GM18867 (cell line): ENCODE results near the gene TTC38.

Experiments
- ATAC-seq: cut with Tn5 transposase; IDR thresholded peaks from one replicate; pipeline ENCODE4 v1.9.1; 2021; ENCODE audit warnings: mild to moderate bottlenecking, moderate library complexity; ENCODE audit not compliant: unreplicated experiment

The TTC38 gene

DNA sequence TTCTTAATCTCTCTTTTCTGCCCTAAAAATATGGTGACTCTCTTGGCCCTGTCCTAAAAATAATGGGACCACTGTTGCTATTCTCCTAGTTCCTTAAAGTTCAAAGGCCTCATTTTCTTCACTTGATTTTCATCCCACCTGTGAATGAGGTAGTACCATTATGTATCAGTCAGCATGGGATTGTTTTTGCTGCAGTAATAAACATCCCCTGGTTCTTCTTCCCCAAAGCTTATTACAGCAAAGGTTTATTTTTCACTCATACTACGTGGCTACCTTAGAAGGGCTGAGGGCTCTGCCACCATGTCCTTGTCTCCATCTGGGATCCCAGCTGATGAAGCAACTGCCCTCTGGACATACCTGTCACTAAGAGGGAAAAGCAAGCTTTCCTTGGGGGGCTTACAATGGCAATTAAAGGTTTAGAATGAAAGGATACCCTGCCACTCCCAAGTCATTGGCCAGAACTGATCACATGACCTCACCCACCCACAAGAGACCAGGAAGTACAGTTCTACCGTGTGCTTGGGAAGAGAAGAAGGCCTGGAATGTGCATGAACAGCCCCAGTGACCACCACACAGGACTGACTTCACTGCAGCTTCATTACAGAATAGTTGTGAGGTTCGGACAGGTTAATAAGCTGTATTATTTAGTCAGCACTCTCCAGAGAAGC, 7.8 kb downstream of the TTC38 start:
- ATAC-seq: no peak

DNA sequence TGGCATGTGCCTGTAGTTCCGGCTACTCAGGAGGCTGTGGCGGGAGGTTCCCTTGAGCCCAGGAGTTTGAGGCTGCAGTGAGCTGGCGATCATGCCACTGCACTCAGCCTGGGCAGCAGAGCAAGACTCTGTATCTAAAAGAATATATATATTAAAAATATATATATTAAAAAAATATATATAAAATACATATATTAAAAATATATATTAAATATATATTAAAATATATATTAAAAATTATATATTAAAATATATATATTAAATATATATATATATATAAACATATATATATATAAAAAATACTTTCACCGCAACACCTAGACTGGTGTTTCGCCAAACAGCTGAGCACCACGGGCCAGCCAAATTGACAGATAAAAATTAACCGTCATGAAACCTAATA, 8.8 kb downstream of the TTC38 start:
- ATAC-seq: no peak

DNA sequence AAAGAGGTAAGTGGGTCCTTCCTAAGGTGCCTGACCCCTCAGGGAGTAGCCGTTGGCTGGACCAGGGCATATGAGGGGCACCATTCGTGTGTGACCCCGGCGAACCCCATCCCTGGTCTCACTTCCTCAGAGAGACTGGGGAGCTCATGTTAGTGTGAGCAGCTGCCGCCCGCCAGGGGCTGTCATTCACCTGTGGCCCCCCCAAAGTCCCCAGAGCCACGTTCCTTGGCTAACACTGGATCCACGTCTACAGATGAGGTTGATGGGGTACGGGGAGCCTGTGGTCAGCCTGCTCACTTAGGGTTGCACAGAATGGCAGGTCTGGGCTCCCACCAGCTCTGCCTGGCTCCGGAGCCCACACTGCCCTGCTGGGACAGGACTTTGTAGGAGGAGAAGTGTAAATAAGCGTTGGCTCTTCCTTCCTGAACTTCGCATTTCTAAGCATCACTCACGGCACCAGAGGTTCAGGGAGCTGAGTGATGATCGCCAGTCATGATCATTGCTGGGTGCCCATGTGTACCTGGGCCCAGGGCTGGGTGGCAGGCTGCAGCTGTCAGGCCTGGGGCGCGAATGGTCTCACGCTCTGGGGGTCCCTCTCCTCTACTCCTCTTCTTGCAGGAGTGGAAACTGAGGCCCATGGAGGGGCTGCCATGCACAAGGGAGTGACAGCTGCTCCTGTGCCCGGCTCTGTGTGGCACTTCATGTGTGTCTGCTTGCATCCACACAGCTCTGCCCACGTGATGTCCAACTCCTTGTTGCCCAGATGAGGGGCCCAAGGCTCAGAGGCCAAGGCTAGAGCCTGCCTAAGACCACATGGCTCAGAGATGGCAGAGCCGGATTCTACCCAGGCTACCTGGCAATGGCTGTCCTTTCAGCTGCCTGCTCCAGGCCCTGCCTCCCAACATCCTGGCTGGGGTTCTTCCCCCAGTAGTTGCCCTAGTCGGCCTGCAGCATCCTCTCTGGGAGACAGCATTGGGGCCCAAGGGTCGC, 11.1 kb downstream of the TTC38 start:
- ATAC-seq: no peak

DNA sequence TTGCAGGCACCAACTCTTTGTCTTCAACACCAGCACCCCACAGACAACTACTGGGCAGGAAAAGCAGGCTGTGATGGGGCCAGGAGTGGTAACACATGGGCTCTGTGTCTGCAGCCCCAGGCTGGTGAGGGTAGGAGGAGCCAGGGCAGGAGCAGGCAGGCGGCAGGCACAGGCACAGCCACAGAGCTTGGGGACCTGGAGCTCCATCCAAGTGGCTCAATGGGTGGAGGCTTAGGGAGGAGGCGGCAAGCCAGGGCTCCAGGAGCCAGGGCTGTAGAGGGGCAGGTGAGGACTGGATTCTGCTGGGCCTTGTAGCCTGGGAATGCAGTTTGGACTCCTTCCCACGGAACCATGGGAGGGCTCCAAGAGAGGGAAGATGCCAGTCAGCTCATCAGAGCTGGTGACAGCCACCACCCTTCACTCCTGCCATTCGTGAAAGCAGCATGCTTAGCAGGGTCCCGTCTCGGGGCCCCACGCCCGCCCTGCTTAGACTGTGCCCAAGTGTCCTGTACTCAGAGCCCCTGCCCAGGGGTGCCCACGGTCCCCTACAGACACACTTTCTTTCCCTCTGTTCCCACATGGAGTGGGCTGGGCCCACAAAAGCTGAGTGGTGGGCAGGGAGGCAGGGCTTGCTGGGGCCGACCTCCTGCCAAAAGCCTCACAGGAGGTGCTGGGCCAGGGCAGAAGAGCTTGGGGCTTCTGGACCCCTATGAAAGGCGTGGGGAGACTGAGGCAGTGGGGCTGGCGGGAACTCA, 12.4 kb downstream of the TTC38 start:
- no peak for ATAC-seq

DNA sequence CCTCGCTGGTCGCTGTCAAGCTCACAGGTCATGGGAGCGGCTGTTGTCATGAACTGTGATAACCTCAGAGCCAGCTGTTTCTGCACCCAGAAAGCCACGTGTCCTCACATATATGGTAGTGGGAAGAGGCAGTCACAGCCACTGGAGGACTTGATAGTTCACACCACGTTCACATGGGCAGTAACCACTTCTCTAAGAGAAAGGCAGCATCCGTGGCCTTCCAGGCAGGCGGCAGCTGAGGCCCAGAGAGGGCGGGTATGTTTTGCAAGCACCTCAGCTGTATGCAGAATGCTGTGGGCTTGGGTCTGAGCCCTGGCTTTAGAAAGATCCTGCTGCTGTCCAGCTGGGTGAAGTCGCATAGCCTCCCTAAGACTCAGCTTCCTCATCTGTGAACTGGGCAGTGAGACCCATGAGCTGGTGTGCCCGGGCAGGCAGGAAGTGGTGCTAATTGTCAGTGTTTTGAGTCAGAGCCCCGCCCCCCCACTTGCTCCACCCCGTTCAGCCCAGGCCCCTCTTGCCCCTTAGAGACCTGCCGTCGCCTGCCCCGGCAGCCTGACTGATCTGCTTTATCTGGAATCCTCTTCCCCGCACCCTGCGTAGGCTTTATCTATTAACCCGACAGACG, 13.3 kb downstream of the TTC38 start:
- peak; percentile 70 for ATAC-seq

DNA sequence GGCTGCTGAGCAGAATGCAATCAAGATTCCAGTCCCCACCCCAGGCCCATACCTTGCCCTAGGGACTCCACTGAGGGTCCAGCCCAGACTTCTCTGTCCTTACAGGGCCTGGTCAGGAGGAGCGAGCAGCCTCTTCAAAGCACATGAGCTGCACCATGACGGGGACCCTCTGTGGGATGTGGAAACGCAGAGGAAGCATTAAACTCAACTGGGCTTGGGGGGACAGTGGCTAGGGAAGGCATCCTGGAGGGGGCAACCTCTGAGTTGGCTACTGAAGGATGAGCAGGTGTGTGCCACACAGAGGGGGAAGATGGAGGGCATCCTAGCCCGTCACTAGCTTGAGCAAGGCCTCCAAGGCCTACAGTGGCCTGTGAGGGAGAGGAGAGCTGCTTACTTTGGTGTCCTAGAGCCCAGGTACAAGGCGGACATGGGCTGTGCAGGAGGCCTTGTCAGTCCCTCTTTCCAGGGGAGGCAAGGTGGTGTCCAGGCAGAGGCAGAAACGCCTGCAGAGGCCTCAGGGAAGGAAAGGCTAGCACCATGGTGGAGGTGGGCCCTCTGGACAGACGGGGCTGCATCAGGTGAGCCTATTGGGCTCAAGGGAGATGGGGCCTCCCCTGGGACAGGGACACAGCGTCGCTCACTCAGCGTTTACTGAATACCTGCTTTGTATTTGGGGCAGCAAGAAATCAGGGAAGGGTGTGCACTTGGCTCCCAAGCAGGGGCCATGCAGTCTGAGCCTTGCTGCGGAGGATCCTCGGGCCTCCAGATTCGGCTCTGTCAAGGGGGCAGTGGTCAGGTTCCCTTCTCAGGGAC, 14.3 kb downstream of the TTC38 start:
- ATAC-seq: no peak

DNA sequence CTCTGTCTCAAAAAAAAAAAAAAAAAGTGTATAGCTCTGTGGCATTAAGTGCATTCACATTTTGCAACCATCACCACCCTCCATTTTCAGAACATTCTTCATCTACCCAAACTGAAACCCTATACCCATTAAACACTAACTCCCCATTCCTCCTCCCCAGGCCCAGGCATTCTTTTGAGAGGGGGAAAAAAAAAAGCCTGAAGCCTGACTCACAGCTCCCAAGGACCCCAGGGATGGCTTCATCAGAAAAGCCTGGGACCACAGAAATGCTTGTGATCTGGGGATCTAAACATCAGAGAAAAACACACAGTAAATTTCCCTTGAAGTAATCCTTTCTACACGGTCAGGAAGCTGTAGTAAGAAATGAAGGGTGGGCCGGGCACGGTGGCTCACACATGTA, 18.2 kb downstream of the TTC38 start:
- ATAC-seq: no peak

DNA sequence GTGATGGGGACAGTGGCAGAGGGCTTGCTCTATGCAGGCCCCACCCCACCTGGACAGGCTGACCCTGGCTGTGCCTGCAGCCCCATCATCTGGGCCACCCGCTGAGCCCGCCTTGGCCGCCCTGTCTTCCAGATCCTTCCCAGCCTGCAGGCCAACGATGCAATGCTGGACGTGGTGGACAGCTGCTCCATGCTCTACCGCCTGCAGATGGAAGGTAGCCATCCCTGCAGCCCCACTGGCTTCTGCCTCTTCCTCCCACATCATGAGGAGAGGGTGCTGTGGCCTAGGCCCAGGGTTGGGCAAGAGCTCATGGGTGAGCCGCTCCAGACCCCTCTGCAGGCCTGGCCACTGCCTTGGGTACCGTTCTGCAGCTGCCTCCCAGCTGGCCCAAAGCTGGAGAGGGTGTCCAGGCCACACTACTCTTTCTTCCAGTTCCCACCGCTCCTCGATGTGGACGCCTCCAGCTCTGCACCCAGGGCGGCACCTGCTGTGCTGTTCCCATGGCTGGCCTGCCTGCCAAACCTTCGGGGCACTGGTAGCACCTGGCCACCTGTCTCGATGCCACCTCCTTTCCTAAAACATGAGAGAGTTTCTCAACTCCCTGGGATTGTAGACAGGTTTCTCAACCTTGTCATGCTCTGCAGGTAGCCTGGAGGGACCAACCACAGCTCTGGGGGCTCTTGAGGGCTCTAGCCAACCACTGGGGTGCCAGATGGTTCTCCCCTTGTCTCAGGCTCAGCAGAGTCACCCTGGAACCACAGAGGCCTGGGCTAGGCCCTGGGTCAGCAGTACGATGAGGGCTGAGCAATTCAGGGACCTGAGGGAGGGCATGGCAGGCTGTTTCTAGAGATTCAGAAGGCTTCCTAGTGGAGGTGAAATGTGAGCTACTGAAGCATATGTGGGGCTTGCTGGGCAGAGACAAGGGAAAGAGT, 19.4 kb downstream of the TTC38 start:
- ATAC-seq: no peak

DNA sequence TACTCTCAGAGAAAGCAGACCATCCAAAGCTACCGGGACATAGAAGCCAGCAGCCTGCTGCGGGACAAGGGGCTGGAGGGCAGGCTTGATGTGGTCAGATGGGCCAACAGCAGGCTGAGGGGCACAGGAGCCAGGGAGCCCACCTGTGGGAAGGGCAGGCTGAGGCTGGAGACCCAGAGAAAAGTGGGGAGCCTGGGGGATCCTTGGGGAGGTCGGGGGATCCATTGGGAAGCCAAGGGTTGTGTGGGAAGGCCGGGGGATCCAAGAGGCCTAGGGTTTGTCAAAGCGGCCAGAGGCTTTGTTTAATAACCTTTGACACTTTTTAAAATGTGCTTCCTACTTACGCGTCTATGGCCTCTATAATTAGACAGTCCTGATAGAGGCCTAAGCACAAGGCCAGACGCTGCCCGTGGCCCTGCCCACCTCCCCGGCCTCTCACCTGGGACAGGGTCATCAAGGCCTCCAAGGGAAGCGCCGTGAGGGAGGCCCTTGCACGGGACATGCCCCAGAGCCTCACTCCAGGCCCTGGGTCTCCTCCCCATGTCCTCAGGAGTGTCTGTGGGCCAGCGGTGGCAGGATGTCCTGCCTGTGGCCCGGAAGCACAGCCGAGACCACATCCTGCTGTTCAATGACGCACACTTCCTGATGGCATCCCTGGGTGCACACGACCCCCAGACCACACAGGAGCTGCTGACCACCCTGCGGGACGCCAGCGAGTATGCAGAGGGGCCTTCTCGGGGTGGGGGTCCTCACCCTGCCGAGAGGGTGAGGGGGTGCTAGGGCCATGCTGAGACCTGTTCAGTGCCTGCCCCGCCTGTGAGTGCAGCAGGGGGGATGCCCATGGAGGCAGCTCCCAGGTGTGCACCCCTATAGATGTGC, 20.3 kb downstream of the TTC38 start:
- ATAC-seq: peak; percentile 65

DNA sequence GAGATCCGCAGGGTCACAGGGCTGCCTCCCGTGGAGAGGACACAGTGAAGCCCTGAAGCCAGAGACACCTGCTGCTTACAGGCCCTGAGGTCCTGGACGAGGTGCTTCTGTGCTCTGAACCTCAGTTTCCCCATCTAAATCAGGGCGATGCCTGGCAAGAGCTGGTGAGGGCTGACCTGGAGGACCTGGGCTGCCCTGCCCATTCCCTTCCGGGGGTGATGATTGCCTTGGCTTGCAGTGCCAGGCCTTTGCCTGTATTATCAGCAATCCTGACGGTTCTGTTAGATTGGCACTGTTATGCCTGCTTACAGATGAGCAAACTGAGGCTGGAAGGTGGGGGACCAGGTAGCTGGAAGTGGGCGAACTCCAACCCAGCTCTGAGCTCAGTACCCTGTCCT, 21.0 kb downstream of the TTC38 start:
- ATAC-seq: no peak

DNA sequence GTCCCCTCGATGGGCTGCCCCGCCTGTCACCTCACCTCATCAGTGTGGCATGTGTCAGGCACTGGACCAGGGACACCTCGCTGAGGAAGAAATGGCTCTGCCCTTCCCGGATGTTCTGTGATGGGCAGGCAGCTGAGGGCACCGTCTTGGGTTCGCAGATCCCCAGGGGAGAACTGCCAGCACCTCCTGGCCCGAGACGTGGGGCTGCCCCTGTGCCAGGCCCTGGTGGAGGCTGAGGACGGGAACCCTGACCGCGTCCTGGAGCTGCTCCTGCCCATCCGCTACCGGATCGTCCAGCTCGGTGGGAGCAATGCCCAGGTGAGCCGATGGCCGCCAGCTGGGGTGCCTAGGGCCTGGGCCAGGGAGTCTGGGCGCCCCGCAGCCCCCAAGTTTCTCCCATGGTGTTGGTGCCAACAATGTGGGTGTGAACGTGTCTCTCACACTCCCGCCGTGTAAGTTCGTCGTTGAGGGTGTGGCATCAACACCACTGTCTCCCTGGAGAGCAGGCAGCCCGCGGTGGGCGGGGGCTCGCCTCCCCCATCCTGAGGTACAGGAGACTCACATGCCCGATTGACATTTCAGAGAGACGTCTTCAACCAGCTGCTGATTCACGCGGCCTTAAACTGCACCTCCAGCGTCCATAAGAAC, 21.6 kb downstream of the TTC38 start:
- ATAC-seq: no peak

DNA sequence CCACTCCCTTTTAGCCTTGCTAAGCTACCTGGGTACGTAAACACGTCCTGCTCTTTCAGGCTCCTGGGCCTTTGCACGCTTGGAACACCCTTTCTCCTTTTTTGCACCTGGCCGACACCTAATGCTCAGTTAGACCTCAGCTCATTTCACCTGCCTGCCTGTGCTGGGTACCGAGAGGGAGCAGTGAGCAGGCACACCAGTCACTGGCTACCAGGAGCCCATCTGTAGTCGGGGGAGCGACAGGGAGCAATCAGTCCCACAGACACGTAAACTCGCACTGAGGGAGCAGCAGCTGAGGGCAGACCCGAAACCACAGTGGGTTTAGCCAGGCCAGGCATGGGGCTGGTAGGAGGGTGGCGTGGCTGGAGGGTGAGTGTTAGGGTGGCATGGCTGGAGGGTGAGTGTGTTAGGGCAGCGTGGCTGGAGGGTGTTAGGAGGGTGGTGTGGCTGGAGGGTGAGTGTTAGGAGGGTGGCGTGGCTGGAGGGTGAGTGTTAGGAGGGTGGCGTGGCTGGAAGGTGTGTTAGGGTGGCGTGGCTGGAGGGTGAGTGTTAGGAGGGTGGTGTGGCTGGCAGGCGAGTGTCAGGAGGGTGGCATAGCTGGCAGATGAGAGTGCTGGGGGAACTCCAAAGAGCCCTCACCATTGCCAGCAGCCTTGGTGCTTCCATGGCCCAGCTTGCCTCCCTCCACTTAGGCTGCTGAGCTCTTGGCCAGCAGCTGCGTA, 22.5 kb downstream of the TTC38 start:
- ATAC-seq: no peak

DNA sequence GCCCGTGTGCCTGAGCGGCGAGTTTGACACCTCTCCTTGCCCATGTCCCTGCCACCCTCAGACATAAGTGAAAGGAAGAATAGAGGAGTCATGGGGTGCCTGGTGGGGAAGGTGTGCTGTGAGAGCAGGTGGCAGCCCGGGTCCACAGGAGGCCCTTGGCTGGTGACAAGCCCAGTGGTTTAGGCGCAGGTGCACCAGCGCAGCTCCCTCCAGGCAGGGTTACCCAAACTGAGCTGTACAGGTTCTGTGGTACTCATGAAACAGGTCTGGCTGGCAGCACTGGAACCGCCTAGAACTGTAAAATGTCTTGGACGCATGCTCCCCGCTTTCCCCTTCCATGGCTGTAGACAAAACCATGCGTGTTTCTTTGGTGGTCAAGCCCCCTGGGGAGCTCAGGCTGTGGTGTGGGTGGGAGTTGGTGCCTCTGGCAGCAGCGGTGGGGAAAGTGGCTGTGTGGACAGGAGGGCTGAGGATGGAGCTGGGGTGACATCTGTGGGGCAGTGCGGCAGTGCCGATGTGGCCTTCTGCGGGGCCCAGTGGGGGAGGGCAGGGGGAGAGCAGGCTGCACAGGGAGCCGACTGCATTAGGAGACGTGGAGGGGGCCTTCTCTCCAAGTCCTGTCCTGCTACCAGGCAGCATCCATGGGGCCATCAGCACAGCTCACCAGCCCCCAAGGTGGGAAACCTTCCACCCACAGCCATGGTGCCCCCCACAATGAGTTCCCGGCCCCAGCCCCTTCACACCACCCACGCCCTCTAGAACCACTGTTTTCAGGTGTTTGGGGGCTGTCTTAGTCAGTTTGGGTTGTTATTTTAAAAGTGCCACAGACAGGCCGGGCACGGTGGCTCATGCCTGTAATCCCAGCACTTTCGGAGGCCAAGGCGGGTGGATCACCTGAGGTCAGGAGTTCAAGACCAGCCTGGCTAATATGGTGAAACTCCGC, 23.3 kb downstream of the TTC38 start:
- no peak for ATAC-seq

DNA sequence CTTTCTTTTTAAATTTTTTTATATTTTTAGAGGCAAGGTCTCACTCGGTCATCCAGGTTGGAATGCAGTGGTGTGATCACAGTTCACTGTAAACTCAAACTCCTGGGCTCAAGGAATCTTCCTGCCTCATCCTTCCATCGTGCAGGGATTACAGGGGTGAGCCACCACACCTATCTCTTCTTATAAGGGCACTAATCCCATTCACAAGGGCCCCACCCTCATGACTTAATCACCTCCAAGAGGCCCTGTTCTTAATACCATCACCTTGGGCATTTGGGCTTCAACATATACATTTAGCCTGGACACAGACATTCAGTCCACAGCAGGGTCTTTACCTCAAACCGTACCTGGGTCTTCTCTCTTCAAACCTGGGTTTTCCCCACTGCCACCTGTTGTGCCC, 24.4 kb downstream of the TTC38 start:
- ATAC-seq: no peak

DNA sequence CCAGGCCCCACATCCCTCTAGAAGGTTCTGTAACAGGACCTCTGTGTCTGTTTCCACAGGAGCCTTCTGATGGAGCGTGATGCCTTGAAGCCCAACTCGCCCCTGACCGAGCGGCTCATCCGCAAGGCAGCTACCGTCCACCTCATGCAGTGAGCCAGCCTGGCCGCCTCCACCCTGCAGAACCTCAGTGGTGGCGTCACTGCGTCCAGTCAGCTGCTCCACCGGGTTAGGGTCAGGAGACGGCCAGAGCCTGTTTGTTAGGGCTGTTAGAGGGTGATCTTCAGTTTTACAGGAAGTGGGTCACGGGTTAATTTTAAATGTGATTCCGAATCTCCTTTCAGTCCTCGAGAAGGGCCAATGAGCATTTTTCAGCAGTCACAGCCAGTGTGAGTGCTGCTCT, 24.9 kb downstream of the TTC38 start:
- no peak for ATAC-seq
